Retinal pigment epithelial cell (primary cell): ENCODE data around the gene DAPK2.
"Not testable (repeated sequence)": the region's sequence is repeated elsewhere in the genome, so short reads cannot be mapped to it uniquely, and the experiment has no call there.

Experiments
- DNase-seq: peaks from one replicate; pipeline ENCODE4 v3.0.0-alpha.2; 2010; ENCODE audit warnings: low read depth
- H3K4me3 ChIP-seq: 2 replicates; pipeline ENCODE4 v1.5.1; 2011; ENCODE audit warnings: mild to moderate bottlenecking, low read length, control low read depth, moderate library complexity
- CTCF ChIP-seq: conservative IDR thresholded peaks from 2 replicates; pipeline ENCODE4 v1.5.1; 2011; ENCODE audit warnings: low read depth, low read length, control low read depth, inconsistent platforms

DAPK2 gene

GRCh38 chr15:64068133-64068532 lies 21.8 kb upstream of the DAPK2 start:
- no peak for TF ChIP-seq CTCF
- no peak for DNase-seq
- no peak overlapping the region for H3K4me3 ChIP-seq

DNA sequence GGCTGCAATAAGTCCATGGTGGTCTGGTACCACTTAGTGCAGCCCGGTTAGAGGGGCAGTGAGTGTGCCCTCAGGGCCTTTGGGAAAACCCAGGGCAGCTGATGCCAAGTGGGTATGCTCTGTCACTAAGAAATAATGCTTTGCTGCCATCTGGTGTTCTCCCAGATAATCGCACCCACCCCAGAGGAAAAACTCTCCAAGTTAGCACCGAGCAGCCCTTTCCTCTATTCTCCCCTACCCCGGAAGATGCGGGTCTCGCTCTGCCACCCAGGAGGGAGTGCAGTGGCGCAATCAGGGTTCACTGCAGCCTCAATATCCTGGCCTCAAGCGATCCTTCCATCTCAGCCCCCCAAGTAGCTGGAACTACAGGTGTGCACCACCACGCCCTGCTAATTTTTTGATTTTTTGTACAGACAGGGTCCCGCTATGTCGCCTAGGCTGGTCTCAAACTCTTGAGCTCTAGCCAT lies 21.3 kb upstream of the DAPK2 start:
- peak; percentile 83 for TF ChIP-seq CTCF
- DNase-seq, result no peak
- no peak overlapping the region for H3K4me3 ChIP-seq

DNA sequence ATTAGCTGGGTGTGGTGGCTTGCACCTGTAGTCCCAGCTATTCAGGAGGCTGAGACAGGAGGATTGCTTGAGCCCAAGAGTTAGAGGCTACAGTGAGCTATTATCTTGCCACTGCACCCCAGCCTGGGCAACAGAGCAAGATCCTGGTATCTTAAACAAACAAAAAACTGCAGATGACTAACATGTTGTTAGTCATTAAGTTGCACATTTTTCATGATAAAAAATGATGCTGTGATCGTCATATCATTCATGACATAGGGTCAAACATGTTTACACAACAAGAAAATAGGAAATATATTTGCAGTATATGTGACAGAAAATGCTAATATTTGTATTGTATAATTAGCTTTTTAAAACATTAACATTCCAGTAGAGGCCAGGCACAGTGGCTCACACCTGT lies 20.2 kb upstream of the DAPK2 start:
- TF ChIP-seq CTCF, result no peak
- no peak overlapping the region for H3K4me3 ChIP-seq
- DNase-seq, result no peak

- TF ChIP-seq CTCF, result no peak
- H3K4me3 ChIP-seq, result no peak overlapping the region
- DNase-seq, result no peak
Measured at GRCh38 chr15:64060716-64061115, 14.4 kb upstream of the DAPK2 start.

- H3K4me3 ChIP-seq, DNase-seq: not testable (repeated sequence)
Measured at GRCh38 chr15:64059104-64059503, 12.8 kb upstream of the DAPK2 start.

DNA sequence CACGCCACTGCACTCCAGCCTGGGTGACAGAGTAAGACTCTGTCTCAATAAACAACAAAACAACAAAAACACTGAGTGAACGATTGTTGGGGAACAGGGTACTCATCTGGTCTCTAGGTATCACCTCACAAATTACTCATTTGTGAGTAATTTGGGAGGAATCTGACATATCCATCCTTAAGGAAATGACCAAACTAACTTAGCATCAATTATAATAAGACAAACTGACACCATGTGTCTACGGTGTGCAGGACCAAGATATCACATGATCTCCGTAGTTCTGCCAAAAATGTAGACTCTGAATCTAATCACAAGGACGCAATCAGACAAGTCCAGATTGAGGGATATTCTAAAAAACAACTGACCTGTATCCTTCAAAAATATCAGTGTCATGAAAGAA lies 12.0 kb upstream of the DAPK2 start:
- DNase-seq, result no peak
- no peak for TF ChIP-seq CTCF
- no peak overlapping the region for H3K4me3 ChIP-seq

DNA sequence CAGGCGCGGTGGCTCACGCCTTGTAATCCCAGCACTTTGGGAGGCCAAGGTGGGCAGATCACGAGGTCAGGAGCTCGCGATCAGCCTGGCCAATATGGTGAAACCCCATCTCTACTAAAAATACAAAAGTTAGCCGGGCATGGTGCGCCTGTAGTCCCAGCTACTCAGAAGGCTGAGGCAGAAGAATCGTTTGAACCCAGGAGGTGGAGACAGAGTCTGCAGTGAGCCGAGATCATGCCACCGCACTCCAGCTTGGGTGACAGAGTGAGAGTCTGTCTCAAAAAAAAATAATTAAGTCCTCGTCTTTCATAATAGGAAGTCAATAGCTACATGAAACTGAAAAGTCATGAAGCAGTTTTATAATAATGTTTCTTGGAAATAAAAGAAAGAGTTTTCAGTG lies 7.4 kb upstream of the DAPK2 start:
- not testable (repeated sequence) for H3K4me3 ChIP-seq, DNase-seq

- DNase-seq, result no peak
- TF ChIP-seq CTCF, result no peak
Measured at GRCh38 chr15:64052925-64053491, 6.7 kb upstream of the DAPK2 start.

More at GRCh38 chr15:64052925-64053491, 6.7 kb upstream of the DAPK2 start:
- H3K4me3 ChIP-seq, result no peak overlapping the region
